HG02623 (cell line): ENCODE measurements around the gene ATP7A.
"Not testable (repeated sequence)": the region's sequence is repeated elsewhere in the genome, so short reads cannot be mapped to it uniquely, and the experiment has no call there.

Source experiments
- ATAC-seq: cut with Tn5 transposase; IDR thresholded peaks from one replicate; pipeline ENCODE4 v1.9.1; 2021; ENCODE audit warnings: moderate library complexity; ENCODE audit not compliant: unreplicated experiment

ATP7A gene

DNA sequence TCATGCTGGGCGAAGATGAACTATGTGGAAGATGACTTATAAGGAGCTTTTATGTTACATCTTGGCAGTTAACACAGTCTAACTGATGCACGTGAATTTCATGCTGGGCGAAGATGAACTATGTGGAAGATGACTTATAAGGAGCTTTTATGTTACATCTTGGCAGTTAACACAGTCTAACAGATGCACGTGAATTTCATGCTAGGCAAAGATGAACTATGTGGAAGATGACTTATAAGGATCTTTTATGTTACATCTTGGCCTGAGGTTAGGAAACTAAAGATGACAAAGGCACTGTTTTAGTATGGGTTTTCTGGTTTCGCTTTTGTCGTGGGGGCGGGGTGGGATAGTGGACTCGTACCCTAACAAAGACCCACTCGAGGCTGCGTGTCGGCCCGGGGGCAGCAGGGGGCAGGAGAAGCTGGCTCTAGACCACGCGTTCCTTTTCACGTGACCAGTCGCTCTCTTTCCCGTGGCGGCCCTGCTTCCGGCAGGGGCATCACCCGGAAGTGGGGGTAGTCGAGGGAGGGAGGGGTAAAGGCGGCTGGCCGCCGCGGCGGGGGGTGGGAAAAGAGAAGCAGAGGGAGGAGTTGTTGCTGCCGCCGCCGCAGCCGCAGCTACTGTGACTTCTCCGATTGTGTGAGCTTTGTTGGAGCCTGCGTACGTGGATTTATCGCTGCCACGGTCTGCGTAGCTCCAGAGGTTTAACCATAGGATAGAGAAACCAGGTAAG, at the start of gene ATP7A:
ATP7A (plus strand) TSS at position 586 of the 733 bp plus-strand sequence. CDS start 60,949 bp downstream, outside the sequence.
- peak; percentile 95 for ATAC-seq

DNA sequence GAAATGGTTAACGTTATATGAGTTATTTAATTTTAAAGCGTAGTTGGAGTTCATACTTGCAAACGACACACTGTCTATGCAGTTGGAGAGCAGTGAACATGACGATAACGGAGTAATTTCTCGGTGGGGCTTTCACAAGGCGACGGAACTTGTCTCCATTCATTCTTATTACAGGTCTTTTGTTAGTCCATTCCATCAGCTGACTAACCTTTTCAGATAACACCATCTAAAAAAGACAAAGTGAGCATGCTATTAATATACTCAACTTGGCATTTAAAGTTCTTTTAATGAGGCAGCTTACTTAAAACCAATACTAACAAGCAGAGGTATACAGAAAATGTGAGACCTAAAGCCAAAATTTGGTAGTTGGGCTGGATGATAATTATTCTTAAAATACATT, 35.1 kb upstream of the ATP7A start:
- ATAC-seq: no peak

DNA sequence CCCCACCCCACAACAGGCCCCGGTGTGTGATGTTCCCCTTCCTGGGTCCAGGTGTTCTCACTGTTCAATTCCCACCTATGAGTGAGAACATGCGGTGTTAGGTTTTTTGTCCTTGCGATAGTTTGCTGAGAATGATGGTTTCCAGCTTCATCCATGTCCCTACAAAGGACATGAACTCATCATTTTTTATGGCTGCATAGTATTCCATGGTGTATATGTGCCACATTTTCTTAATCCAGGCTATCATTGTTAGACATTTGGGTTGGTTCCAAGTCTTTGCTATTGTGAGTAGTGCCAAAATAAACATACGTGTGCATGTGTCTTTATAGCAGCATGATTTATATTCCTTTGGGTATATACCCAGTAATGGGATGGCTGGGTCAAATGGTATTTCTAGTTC, 29.1 kb upstream of the ATP7A start:
- ATAC-seq: not testable (repeated sequence)

DNA sequence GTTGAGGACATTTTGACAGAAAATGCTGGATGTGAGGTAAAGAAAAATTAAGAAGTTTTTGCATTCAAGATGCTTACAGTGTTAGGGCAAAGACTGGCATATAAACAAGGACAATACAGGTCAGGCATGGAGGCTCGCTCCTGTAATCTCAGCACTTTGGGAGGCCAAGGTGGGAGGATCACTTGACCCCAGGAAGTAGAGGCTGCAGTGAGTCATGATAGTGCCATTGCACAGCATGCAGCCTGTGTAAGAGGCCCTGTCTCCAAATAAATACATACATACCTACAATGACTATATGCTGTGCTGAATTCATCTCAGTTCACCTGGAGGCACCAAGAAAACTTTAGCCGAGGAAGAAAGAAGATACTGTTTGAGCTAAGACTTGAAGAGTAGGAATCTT, 17.6 kb upstream of the ATP7A start:
- ATAC-seq: no peak

DNA sequence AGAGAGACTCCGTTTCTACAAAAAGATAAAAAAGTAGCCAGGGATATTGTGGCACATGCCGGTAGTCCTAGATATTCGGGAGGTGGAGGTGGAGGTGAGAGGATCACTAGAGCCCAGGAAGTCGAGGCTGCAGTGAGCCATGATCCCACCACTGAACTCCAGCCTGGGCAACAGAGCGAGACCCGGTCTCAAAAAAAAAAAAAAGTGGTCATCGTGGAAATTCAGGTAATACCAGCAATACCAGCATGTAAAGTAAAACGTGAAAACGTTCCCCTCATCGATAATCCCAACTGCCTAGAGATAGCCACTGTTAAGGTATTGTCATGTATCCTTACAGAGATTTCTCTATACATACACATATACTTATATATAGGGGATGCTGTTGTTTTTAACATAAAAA, 16.8 kb upstream of the ATP7A start:
- no peak for ATAC-seq

DNA sequence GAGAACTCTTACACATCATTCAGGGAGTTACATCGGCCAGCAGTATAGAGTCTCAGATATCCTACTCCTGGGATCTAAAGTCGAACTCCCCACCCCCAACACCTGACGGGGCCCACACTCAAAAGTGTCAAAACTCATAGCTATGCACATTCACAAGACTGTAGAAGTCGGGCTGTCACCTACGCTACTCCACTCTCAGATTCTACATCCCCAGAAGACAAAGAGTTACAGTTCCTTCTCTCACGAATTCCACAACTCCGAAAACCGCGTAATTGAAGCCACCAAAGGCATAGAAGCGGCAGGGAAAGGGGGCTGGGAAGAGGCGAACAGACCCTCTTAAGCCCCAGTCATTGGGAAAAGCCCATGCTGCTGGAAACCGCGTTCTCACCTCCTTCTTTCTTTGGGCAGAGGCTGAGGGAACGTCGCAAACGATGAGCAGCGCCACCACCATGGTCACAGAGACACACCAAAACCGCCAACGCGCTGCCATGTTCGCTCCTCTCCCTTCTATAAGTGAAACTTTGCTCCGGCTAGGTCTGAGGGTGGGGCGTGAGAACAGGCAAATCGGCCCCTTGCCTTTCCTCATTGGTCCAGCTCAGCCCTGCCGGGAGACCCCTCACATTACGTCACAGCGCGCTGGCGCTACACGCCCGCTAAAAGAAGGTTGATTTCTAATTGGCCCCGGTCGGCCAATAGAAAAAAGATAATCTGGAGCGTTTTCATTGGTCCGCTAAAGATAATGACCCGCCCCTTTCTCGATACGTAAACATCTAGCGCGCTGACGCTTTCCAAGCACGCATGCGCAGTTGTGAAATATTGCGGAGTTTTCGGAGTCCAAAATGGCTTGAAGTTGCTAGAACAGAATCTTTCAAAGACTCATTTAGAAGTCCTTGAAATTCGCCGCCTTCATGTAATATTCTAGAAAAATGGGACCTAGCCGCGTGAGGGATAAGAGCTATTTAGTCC, 15.3 kb upstream of the ATP7A start, which contains the start of gene MAGT1:
MAGT1 (minus strand) TSS at position 515 of the 966 bp plus-strand sequence; CDS start at position 490, 25 bp downstream.
- ATAC-seq: peak; percentile 89

DNA sequence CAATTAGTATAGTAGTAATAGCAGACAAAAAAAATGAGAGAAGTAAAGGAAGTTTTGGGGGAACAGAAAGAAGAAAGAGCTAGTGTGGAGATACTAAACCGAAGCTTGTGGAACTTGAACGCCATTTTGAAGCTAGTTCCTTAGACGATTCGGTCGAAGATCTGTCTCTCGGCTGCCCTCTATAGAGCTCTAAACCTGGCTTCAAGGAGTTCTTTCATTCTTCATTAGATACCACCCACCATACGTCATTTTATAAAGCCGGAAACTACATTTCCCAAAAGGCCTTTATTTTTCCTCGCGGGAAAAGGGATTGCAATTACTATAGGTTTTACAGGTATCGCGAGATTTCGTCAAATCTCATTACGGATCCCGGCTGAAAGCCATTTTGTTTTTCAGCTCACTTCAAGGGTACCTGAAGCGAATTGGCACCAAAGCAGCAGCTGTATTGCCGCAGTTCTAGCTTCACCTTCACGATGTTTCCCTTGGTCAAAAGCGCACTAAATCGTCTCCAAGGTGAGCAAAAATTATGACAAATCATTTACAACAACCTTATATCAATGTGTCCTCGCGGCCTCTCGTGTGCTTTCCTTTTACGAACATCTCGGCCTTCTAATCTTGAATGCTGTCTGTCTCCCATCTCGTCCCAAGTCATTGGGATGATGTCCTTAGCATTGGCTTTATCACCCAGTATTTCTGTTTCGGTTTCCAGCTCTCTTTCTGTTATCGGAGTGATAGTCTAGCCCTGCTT, 11.2 kb upstream of the ATP7A start, which contains the start of gene COX7B:
COX7B (plus strand) TSS at position 388 of the 748 bp plus-strand sequence; CDS start at position 474, 86 bp downstream.
- ATAC-seq: peak; percentile 52

DNA sequence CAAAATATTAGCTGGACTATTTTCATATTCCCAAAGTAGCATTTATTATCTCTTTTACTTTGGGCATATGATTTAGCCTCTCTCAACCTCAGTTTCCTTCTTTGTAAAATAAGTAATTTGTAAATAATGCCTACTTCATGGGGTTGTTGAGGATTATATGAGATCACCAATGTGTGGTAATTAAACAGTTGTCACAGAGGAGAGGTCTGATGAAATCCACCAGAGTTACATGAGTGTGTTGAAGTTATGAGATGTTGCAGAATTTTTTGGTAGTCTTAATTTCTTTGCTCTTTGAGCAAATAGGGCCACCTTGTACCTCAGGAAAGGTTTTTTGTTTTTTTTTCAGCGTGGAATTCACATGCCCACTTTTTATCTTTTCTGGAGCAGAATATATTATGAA, 9.8 kb upstream of the ATP7A start:
- no peak for ATAC-seq

DNA sequence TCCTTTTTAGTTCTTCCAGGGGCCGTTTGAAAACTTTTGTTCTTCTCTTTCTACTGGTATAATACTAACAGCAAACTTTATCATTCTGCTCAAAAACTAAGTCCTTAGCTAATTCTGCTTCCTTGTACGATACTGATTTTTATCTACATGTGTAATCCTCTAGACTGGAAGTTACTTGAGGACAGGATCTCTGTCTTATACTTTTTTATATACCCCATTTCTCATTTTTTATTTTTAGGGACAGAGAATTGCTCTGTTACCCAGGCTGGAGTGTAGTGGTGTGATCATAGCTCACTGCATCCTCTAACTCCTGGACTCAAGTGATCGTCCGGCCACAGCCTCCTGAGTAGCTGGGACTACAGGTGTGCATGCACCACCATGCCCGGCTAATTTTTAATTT, 9.0 kb upstream of the ATP7A start:
- ATAC-seq: no peak

DNA sequence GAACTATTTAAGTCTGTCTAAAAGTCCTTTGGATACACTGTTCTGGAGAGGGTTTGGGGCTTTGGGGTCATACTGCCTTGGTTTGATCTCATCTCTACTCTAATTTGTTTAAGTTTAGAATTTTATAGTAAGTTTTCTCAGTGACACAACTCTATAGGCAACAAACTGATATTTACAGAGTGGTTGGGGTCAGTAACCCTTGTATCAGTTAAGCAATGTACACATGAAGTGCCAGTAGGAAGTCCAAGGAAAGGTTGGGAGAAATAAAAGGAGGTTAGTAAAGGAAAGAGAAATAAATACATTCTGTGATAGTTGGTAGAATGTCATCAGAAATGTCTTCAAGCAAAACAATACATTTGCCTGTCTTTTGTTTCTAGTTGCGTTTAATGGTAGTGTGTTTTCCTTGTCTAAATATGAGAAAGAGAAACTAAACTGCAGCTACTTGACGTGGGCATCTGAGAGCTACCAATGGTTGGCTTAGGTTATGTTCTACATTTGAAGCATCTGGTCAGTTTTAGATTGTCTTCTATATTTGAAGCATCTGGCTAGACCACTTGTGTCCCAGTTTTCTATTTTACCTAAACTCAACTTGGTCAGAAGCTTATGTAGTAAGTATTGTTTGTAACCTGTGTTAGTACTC, 6.9 kb downstream of the ATP7A start:
- ATAC-seq: no peak

DNA sequence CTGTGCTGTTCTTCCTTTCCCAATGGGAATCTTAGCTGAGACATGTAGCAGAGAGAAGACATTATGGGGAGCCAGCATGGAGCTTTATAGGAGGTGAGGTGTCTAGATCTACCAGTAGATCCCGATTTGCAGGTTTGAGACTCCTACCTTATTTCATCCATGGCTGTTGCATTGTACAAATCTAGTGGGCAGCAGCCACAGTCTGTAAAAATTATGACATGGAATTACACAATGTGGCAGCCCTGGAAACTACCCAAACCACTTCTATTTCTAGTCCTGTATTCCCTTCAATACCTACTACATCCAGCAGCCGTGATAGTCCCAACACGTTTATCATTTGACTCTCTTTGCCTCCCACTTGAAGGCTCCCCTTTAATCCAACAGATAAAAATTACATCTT, 8.1 kb downstream of the ATP7A start:
- ATAC-seq: no peak

DNA sequence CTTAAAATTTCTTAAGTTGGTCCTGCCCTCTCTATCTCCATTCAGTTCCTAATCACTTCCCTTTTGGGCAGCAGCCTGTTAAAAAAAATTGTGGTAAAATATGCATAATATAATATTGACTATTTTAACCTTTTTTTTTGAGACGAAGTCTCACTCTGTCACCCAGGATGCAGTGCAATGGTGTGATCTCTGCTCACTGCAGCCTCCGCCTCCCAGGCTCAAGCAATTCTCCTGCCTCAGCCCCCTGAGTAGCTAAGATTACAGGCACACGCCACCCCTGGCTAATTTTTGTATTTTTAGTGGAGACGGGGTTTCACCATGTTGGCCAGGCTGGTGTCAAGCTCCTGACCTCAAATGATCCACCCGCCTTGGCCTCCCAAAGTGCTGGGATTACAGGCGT, 8.9 kb downstream of the ATP7A start:
- ATAC-seq: not testable (repeated sequence)

DNA sequence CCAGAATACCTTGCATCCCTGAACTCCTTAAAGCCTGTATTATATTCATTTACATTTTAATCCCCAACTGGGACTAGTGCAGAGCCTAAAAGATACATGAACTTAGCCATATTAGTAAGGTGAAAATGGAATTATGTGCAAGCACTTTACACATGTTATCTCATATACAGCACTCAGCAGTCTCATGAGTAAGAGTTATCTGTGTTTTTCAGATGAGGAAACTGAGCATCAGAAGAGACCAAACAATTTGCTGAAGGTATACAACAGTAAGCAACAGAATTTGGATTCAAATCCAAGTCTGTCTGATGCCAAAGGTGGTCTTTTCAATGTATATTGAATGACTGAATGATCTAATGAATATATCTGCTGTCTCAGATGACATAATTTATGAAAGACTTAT, 12.3 kb downstream of the ATP7A start:
- ATAC-seq: no peak

DNA sequence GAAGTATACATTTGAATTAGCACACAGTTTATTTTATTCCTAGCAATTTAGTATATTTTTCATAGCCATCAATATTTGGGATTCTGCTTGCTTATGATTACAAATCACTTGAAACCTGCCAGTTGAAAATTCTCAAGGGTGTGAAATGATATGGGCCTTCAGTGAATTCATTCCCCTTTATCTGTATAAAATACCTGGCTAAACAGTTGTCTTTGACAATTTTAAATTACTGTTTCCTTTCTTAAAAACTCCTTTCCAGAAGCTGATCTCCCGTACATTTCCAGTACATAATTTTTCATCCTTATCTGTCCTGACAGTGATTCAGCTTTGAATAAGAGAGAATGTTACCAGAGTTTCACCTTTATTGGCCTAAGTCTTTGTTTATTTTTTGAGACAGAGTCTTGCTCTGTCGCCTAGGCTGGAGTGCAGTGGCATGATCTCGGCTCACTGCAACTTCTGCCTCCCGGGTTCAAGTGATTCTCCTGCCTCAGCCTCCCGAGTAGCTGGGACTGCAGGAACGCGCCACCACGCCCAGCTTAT, 13.9 kb downstream of the ATP7A start:
- no peak for ATAC-seq

DNA sequence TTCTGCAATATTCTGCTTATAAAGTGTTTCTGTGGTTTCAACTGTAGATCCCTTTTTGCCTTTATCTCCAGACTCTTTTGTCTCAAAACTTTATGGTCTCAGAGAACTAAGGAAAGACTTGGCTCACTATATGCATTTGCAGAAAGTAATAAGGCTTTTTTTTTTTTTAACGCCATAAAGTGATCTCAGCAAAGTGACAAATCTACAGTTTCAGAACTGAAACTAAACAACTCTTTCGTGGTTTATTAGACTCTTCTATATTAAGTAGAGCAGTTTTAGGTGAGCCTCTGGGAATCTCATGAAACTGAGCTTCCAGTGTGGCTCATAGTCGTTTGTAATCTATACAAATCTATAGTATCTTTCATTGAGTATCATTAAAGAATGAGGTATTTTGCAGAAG, 15.3 kb downstream of the ATP7A start:
- ATAC-seq: no peak

DNA sequence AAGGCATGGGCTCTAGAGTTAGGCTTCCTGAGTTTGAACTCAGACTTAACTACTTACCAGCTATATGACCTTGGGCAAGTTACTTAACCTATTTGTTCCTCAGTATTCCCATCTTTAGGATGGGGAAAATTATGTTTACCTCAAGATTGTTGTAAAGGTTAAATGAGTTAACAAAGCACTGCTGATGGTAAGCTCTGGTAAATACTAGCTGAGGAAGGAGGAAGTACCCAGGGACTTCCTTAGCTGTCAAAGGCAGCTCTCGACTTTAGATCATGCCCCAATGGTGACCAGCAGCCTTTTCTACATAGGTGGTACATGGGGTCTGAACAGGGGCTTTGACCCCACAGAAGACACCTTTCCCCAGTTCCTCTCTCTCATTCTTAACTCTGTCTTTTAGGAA, 20.1 kb downstream of the ATP7A start:
- no peak for ATAC-seq

DNA sequence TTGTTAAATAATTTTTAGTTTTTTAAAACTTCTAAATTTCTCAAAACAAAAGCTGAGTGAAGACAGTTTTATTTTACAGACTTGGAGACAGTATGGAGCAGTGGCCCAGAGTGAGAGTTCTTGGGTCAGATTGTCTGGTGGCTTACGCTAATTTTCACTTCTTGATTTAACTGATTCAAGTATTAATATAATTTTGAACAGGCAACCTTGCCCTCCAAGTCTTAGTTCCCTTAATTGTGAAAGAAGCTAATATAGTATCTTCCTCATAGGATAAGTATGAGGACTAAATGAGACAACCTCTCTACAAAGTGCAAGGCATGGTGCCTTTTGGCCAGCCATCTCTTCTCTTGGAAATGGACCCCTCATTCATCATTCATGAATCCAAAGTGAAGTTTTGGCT, 25.4 kb downstream of the ATP7A start:
- ATAC-seq: no peak

DNA sequence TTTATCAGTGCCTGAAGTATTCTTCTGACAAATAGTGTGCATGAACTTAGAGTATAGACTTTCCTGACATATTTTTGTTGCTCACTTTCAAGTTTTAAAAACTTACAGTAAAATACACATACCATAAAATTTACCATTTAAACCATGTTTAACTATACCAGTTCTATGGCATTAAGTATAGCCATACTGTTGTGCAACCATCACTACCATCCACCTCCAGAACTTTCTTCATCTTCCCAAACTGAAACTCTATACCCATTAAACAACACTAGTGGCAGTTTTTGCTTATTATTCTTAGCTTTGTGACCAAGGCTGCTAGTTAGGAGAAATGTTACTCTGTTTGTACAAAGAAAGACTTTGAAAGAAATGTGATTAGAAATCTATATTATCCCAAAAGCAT, 25.8 kb downstream of the ATP7A start:
- ATAC-seq: no peak

DNA sequence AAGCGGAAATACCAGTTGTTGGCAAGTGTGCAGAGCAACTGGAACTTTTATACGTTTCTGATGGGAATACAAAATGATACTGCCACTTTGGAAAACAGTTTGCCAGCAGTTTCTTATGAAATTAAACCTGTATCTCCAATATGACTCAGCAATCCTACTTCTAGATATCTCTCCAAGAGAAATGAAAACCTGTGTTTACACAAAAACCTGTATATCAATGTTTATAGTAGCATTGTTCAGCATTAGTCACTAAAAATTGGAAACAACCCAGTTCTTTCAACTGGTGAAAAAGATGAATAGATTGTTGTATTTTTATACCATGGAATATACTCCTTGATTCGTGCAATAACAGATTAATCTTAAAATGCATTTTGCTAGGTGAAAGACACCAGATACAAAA, 26.8 kb downstream of the ATP7A start:
- no peak for ATAC-seq

DNA sequence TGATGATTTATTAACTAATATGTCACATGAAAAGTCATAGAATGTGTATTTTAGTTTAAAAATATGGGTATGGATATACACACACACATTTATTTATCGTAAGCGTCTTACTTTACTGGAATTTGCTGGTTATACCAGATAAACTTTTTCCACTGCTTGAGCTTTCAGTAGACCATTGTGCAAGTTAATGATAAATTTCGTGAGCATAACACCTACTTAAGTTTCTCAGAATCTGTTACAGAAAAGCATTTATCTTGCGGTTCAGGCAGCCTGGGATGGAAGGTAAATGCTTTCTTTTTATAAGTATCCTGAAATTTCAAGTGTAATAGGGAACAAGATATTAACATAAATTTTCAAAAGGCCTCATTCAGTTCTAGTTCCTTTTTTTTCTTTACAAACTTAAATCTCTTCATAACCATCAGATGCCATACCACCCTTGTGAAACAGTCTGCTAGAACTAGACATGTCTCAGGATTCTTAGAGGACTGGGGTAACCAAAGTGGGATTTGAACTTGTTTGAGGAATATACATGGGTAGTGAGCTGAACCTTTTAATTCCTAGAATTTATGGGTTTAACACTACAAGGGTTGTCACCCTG, 27.7 kb downstream of the ATP7A start:
- no peak for ATAC-seq
